Ascending aorta (tissue), 2 donors: ENCODE measurements around the gene VDR. TPM values are rescaled to one million over a fixed set of nuclear protein-coding genes. Genes with fewer than 3 reads are reported as not detected.

ENCODE experiments used
- DNase-seq, 2 donors: peaks; one replicate each; pipeline ENCODE4 v3.0.0-alpha.2; 2019; ENCODE audit warnings: low spot score in 2 of 2
- H3K27ac ChIP-seq, 2 donors: fragments of 200-600 bp; sonication (generic); one replicate each; pipeline ENCODE4 v1.5.1; 2016 to 2017; ENCODE audit warnings: mild to moderate bottlenecking in 1 of 2
- H3K27me3 ChIP-seq: fragments of 200-600 bp; sonication (generic); one replicate; pipeline ENCODE4 v1.5.1; 2017
- H3K36me3 ChIP-seq, 2 donors: fragments of 200-600 bp; sonication (generic); one replicate each; pipeline ENCODE4 v1.5.1; 2016
- H3K4me1 ChIP-seq, 2 donors: fragments of 200-600 bp; sonication (generic); one replicate each; pipeline ENCODE4 v1.5.1; 2016 to 2017; ENCODE audit warnings: mild to moderate bottlenecking in 1 of 2
- H3K4me3 ChIP-seq, 2 donors: fragments of 200-600 bp; sonication (generic); one replicate each; pipeline ENCODE4 v1.5.1; 2016 to 2017; ENCODE audit warnings: mild to moderate bottlenecking in 1 of 2
- H3K9me3 ChIP-seq, 2 donors: fragments of 200-600 bp; sonication (generic); one replicate each; pipeline ENCODE4 v1.5.1; 2016
- CTCF ChIP-seq, 3 experiments: fragments of 200-600 bp in 2 of 3; fragments of 450-650 bp in 1 of 3; sonication (generic) in 2 of 3; IDR thresholded peaks; one replicate each; pipeline ENCODE4 v1.5.1; 2016 to 2019; ENCODE audit warnings: antibody characterized with exemption in 3 of 3, mild to moderate bottlenecking in 1 of 3, moderate library complexity in 1 of 3
- intact Hi-C: fragments of 100-400 bp; cut with DNase I; formaldehyde crosslinking; loops from one replicate; pipeline ENCODE4 v1.15.1; 2023
- total RNA-seq: library from RNA; depleted of rRNA; stranded (reverse); fragments of >200 nt; gene quantifications from one replicate; pipeline ENCODE4 v1.1.0, GENCODE V29; 2016

The VDR gene
- total RNA-seq, 1 donor from 2014 or later = 13.1 TPM

GRCh38 chr12:47910486-47910885, 5.7 kb upstream of the VDR start:
- H3K27ac ChIP-seq = no peak overlapping the region
- intact Hi-C loops = no loop called here
- no peaks in the 10 kb centered on the region for H3K27me3 ChIP-seq
- H3K4me3 ChIP-seq = no peak overlapping the region
- H3K4me1 ChIP-seq = no peaks in the 10 kb centered on the region
- no peaks in the 10 kb centered on the region for H3K9me3 ChIP-seq
- no peak for TF ChIP-seq CTCF (IDR thresholded peaks at IDR 0.05)
- no peaks in the 10 kb centered on the region for H3K36me3 ChIP-seq
- no peak for DNase-seq

- Histone ChIP-seq H3K4me3 (no peak overlapping the region), H3K27ac (no peak overlapping the region), H3K27me3 (no peaks in the 10 kb centered on the region), H3K9me3 (no peaks in the 10 kb centered on the region), H3K4me1 (peaks cover 0 to 4% of the 10 kb centered on the region in 2 donors), H3K36me3 (no peaks in the 10 kb centered on the region)
- DNase-seq = no peak
- intact Hi-C loops = loop anchor here (10.0 kb wide), 1 partner anchor 195 kb away; the partner anchor contains the start of gene SENP1
- no peak for TF ChIP-seq CTCF (IDR thresholded peaks at IDR 0.05)
These were observed 5.2 kb upstream of the VDR start for GRCh38 chr12:47909839-47910465.

- Histone ChIP-seq H3K27ac (no peak overlapping the region), H3K27me3 (no peaks in the 10 kb centered on the region), H3K9me3 (no peaks in the 10 kb centered on the region), H3K4me3 (no peak overlapping the region), H3K36me3 (no peaks in the 10 kb centered on the region), H3K4me1 (peaks cover 0 to 10% of the 10 kb centered on the region in 2 donors)
- no peak for TF ChIP-seq CTCF (IDR thresholded peaks at IDR 0.05)
- intact Hi-C loops = loop anchor here (10.0 kb wide), 1 partner anchor 196 kb away; the partner anchor contains the start of gene SENP1
- DNase-seq = no peak
These were observed 3.9 kb upstream of the VDR start for GRCh38 chr12:47908738-47909137.

GRCh38 chr12:47907851-47908454, 3.2 kb upstream of the VDR start:
- Histone ChIP-seq H3K27ac (no peak overlapping the region), H3K4me3 (no peak overlapping the region), H3K36me3 (no peaks in the 10 kb centered on the region), H3K27me3 (no peaks in the 10 kb centered on the region), H3K9me3 (no peaks in the 10 kb centered on the region), H3K4me1 (peaks cover 0 to 18% of the 10 kb centered on the region in 2 donors)
- no peak for TF ChIP-seq CTCF (IDR thresholded peaks at IDR 0.05)
- intact Hi-C loops = loop anchor here (10.0 kb wide), 1 partner anchor 197 kb away; the partner anchor contains the start of gene SENP1
- no peak for DNase-seq

GRCh38 chr12:47903927-47904712, 674 bp downstream of the VDR start:
- H3K4me1 ChIP-seq = peaks cover 0 to 21% of the 10 kb centered on the region in 2 donors
- no peaks in the 10 kb centered on the region for H3K9me3 ChIP-seq
- TF ChIP-seq CTCF (IDR thresholded peaks at IDR 0.05) = peak in 1 of 3 experiments; percentile 8
- intact Hi-C loops = loop anchor here (2.0 to 10.0 kb wide), 4 partner anchors 59 to 813 kb away; partner anchors contain the start of genes CCNT1, RPAP3, SENP1 and TMEM106C
- H3K36me3 ChIP-seq = no peaks in the 10 kb centered on the region
- peak overlapping the region; percentile 47 to 65 for H3K27ac ChIP-seq
- DNase-seq = peak; percentile 73 to 90
- H3K4me3 ChIP-seq = peak overlapping the region; percentile 61 to 78
- no peaks in the 10 kb centered on the region for H3K27me3 ChIP-seq
